NCI-H82 treated with DMSO at 0.1 percent for 48 hours (cell line): Measurements from ENCODE around the gene COL4A6.

Experiments used
- DNase-seq: peaks from one replicate; lab custom pipeline; 2025; ENCODE audit not compliant: unreplicated experiment; lab: John Stamatoyannopoulos, UW

The COL4A6 gene

GRCh38 chrX:108271397-108271787, 166.8 kb downstream of the COL4A6 start:
- no peak for DNase-seq

- no peak for DNase-seq
These were observed 167.4 kb downstream of the COL4A6 start for GRCh38 chrX:108270739-108271396.

GRCh38 chrX:108270280-108270679, 167.9 kb downstream of the COL4A6 start:
- no peak for DNase-seq

GRCh38 chrX:108268434-108269080, 169.7 kb downstream of the COL4A6 start:
- no peak for DNase-seq

GRCh38 chrX:108267557-108267956, 170.7 kb downstream of the COL4A6 start:
- DNase-seq: no peak

- no peak for DNase-seq
These were observed 173.8 kb downstream of the COL4A6 start for GRCh38 chrX:108264376-108264775.

GRCh38 chrX:108261549-108262203, 176.5 kb downstream of the COL4A6 start:
- DNase-seq: no peak

GRCh38 chrX:108257556-108257955, 180.7 kb downstream of the COL4A6 start:
- no peak for DNase-seq

- no peak for DNase-seq
These were observed 183.6 kb downstream of the COL4A6 start for GRCh38 chrX:108254636-108255035.

- DNase-seq: no peak
These were observed 187.3 kb downstream of the COL4A6 start for GRCh38 chrX:108250654-108251579.

GRCh38 chrX:108246304-108246954, 191.8 kb downstream of the COL4A6 start:
- DNase-seq: no peak

- no peak for DNase-seq
These were observed 192.8 kb downstream of the COL4A6 start for GRCh38 chrX:108245462-108245861.

- no peak for DNase-seq
These were observed 202.2 kb downstream of the COL4A6 start for GRCh38 chrX:108235986-108236385.

- no peak for DNase-seq
These were observed 207.6 kb downstream of the COL4A6 start for GRCh38 chrX:108230574-108230973.

- peak; percentile 19 for DNase-seq
These were observed 213.2 kb downstream of the COL4A6 start for GRCh38 chrX:108224727-108225621.

GRCh38 chrX:108224218-108224617, 214.0 kb downstream of the COL4A6 start:
- DNase-seq: no peak

GRCh38 chrX:108223585-108223984, 214.6 kb downstream of the COL4A6 start:
- no peak for DNase-seq

- DNase-seq: no peak
These were observed 216.8 kb downstream of the COL4A6 start for GRCh38 chrX:108221301-108221864.

- no peak for DNase-seq
These were observed 218.1 kb downstream of the COL4A6 start for GRCh38 chrX:108219949-108220601.
